GM19239 (cell line): ENCODE measurements around the gene TIMM17B.

Experiments
- DNase-seq: peaks from one replicate; pipeline ENCODE4 v3.0.0; 2011; ENCODE audit warnings: low spot score; ENCODE audit not compliant: insufficient read length
- FAIRE-seq: peaks from 2 replicates; lab custom pipeline; 2011; peaks lifted over from hg19 to GRCh38; lab: Jason Lieb, UNC

Gene TIMM17B

DNA sequence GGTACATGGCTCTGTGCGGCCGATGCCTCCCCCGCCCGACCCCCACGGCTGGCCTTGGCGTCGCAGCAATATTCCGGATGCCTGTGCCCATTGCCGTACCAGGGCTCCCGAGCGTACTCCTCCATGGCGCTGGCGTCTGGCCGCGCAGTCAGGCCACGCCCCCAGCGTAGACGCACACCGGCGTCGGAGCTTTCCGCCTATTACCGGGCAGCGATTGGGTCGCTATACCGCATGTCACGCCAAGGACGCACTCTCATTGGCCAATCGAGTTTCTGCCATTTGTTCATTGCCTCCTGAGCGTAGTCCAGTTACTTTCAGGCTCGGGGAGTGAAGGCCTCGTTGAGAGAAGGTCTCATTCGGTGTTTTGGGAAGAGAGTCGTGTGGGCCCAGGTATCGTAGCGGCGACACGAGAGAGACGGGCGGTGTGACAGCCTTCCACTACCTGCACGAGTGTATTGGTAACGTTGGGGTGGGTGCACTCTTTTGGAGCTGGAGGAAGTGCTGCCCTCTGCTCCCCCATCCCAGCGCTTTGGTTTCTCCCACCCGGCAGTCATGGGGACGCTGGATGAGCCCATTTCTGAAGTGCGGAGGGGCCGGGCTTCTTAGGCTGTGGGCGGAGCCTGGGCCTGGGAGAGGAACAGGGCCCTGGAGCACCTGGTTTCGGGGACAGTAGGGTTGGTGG, at the start of gene TIMM17B, which contains the start of gene PQBP1:
TSS of gene TIMM17B (minus strand) at position 144 of the 682 bp plus-strand sequence. CDS start at position 125, 19 bp downstream.
TSS of gene PQBP1 (plus strand) at position 306 of the 682 bp plus-strand sequence. CDS start 580 bp downstream, outside the sequence.
- FAIRE-seq (peak; percentile 99), DNase-seq (peak; percentile 63)

DNA sequence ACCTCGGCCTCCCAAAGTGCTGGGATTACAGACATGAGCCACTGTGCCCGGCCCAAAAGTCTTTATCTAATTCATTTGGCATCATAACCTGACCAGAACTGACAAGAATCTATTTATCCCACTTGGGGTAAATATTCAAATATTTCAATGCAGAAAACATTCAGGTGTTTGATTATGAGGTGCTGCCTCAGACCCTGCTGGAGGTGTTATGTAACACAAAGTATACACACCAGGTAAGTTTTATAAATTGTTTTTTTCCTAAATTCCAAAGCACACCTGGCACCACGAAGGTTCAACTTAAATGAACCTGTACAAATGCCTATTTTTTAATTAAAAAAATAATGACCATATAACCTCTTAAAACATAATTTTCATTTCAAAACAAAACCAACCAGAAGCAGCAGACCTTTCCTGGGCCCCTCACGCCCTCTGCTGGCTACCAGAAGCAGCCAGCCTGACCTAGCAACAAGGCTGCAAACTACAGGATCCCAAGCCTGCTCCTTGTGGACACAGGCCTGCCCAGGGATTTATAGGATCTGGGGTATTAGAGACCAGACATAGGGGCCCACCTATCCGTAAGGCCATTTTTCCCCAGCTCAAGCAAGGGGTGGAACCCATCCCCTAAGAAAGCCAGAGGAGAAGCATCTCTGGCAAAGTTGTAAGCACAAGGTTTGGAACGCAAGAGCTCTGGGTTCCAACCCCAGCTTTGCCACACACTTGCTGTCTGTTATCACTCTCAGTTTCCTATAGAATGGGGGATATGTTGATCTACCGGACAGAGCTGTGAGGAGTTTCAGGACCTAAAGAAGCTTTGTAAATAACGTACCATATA, 48.2 kb upstream of the TIMM17B start:
- FAIRE-seq, result peak; percentile 89
- DNase-seq, result no peak

DNA sequence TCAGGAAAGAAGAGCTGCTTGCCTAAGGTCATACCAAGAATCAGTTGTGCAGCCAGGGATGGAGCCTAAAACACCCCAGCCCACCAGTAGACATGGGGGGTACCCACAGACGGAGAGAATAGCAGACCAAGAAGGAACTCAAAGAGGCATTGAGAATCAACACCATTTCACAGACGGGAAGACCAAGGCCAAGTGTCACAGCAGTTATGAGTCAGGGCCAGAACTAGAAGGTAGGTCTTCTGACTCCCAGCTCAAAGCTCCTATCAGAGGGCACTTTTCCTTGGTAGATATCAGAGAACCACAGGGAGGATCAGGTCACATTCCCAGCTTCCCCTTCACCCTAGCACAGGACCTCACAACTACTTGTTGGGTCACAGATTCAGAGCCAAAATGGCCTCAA, 45.3 kb upstream of the TIMM17B start:
- DNase-seq (no peak), FAIRE-seq (peak; percentile 53)

DNA sequence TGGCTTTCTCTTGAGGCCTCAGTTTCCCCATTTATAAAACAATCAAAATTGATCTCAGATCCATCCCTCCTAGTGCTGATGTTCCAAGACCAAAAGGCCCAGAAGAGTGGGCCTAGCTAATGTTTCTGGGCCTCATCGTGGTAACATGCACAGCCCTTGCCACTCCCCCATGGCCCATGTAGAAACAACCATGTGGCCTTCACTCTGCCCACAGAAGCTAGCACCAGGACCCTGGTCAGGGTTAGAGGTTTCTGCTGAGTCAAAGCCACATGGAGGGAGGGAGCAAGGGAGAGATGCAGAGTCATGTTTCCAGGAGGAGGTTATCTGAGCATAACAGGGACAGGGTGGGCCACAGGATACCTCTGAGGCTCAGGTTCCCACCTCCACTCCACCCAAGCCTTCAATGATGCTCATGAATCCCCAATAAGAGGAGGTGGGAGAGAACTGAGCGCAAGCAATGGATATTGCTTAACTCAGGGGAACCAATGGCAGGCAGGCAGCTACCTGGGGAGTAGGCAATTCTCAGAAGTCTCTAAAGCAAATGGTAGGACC, 42.9 kb upstream of the TIMM17B start:
- FAIRE-seq, result peak; percentile 64
- no peak for DNase-seq

DNA sequence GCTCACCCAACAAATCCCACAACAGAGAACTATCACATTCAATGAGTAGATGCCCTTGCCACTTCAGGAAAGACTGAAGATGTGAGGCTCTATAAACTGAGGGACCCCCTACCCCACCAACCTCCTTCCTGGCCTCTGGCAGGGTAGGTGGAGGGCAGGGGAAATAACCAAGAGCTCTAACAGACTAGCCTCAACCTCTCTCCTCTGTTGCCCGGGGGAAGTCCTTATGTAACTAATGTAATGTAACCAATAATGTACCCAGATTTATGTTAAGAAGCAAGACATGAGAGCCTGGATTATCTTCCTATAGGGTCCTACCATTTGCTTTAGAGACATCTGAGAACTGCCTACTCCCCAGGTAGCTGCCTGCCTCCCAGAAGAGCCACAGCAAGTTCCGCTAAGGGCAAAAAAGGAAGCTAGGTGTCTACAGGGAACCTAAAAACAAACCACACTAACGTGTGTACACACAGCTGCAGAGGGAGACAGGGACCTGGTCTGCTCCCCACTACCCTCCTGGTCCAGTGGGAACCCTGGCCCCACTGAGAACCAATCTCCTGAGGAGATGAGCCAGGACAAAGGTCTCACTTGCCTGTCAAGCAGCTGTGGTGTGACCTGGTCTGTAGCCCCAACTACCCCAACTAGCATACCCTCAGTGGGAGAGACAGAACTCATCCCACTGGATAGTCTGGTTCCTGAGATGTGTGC, 42.1 kb upstream of the TIMM17B start:
- DNase-seq (no peak), FAIRE-seq (no peak)

DNA sequence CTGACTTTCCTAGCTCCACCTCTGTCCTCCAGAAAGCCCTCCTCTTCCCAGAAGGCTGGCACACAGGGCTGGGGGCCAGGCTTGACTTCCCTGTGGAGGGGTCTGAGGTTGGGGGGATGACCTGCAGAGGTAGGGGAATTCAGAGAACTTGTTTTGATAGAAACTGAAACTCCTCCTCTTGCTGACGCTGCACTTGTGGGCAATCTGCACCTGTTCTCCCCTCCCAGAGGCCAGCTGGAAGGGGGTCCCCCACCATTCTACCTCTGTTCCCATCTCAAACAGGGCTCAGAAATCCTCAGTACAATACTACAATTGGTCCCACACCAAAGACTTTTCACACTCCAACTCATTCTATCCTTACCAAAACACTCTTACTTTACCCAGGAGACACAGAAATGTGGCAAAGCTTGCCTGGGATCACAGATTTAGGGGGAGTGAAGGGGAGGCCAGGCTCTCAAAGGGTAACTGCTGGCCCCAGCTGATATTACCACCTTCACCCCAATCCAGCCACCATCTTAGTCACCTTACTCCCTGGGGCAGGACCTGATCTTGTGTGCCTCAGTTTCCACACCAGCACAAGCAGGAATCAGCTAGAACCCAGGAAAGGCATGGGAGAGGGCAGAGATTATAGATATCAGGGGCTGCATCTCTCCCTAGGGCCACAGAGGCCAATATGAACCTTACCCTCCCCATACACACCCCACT, 41.3 kb upstream of the TIMM17B start:
- FAIRE-seq (peak; percentile 99), DNase-seq (no peak)

DNA sequence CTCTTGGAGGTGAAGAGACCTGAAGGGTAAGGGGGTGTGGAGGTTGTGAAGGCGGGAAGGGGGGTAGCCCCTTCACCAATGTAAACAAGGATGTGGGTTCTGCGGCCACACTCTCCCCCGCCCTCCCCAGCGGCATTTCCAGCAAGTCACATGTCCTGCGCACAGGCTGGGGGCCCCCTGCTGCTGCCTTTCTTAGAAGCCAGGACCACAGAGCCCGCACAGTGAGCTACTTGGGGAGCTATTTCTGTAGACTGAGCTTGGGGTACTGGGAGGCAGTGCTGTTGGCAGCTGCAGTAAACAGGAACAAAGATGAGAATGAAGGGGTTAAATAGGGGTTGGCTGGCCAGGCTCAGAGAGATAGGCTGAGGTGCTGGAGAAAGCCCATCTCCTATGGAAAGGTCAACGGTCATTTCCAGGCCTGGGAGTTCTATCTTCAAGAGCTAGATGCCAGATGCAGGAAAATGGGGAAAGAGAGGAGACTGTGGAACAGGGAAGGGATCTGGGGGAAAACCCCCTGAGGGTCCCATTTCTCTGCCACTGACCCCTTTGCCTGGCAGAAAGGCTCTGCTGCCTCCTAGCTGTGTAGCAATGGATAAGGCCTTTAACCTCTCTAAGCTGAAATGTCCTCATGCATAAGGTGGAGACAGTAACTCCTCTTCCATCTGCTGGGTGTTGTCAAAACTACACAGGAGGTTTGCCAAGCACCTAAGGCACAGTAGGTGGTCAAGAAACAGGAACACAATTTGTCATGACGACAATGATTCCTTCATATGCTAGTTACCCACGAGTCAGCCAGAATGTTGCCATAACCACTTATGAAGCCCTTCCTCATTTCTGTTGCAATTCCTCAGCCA, 39.7 kb upstream of the TIMM17B start:
- DNase-seq (no peak), FAIRE-seq (peak; percentile 100)

DNA sequence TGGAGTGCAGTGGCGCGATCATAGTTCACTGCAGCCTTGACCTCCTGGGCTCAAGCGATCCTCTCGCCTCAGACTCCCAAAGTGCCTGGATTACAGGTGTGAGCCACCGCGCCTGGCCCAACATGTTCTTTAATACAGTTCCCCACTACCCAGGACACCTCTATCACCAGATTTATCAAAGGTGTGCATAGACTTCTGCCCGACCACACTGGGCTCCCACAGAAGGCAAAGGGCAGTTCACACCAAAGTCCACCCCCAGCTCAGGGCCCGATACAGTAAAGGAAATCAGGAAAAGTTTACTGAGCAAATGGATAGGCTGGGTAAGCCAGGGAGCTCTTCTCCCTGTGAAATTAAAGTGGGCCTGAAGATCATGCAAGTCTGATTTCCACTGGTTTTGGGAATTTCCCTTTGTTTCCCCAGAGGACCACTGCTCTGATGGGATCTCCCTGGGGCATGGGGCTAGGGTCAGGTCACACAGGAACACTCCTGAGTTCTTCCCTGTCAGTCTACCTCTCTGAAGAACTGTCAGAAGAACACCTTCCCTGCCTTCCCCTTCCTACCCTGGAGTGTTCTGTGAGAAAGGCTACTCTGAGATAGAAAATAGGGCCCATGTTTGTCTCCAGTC, 39.0 kb upstream of the TIMM17B start:
- FAIRE-seq (no peak), DNase-seq (no peak)

DNA sequence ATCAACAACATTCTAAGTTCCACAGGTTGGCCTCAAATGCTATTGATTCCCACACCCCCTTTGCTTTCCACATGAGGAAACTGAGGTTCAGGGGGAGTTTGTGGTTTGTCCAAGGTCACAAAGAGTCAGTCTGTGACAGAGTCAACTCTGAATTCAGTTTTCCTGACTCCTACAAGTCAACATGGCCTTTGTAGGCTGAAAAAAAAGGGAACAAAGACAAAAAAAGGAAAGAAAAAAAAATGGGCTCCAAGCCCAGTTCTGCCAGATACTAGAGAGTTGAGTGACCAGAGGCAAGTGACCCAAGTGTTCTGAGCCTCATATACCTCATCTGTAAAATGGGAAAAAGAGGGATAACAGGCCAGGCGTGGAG, 37.7 kb upstream of the TIMM17B start:
- FAIRE-seq, result no peak
- no peak for DNase-seq

DNA sequence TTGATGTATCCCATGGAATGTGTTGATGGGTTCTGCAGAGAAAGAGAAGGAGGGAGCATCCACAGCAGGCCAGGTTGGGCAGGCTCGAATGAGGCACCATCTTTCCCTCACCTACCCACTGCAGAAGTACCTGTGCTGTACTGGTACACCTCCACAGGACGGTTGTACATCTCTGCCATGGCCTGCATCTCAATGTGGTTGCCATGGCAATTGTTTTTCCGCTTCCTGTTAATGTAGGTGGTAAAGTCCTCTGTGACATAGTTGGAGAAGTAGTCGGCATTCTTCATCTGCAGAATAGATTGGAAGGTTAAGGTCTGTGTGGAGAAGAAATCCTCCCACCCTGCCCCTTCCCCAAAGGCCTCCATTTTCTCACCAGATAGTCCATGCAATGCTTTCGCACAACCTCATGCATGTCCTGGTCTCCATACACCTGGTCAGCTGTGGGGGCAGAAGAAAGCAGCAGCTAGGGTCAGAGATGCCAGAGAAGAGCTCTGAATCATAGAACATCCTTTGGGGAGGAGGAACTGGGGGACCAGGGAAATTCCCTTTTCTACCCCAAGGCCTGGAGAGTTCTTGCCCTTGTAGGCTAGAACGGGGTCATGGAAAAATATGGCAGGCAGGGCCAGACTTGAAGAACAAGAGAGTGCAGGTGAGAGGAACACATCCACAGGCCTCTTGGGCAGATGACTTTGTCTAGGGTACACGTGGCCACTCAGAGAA, 37.2 kb upstream of the TIMM17B start:
- peak; percentile 85 for FAIRE-seq
- DNase-seq, result no peak

DNA sequence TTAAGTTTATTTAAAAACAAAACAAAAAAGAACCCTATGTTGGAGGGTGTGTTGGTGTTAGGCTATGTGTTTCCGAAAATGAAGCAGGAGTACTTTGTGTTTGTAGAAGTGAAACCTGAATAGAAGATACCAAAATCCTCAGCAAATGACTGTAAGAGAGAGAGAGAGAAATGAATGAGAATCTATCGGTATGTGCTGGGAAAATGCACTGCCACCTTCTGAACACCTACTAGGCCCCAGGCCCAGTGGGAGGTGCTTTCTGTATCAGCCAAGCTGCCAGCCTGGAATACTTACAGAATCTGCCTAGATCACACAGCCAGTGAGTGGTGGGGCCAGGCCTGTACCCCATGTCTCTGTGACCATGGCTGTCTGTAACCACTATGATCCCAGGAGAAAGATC, 36.2 kb upstream of the TIMM17B start:
- DNase-seq (no peak), FAIRE-seq (peak; percentile 89)

DNA sequence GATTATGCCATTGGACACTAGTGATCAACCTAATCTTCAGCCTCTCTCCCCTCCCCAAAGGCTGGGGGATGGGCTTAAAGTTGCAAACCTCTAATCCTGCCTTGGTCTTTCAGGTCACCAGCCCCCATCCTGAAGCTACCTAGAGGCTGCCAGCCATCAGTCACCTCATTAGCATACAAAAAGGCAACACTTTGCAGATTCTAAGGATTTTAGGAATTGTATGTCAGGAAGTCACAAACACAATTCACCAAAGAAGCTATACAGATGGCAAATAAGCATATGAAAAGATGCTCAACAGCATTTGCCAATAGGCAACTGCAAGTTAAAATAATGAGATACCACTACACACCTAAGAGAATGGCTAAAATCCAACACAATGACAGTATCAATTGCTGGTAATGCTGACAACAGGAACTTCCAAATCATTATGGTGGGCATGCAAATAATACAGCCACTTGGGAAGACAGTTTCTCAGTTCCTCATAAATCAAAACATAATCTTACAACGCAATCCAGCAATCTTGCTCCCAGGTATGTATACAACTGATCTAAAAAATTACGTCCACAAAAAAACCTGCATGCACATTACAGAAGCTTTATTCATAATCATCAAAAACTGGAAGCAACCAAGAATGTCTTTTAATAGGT, 30.3 kb upstream of the TIMM17B start:
- FAIRE-seq (no peak), DNase-seq (no peak)

DNA sequence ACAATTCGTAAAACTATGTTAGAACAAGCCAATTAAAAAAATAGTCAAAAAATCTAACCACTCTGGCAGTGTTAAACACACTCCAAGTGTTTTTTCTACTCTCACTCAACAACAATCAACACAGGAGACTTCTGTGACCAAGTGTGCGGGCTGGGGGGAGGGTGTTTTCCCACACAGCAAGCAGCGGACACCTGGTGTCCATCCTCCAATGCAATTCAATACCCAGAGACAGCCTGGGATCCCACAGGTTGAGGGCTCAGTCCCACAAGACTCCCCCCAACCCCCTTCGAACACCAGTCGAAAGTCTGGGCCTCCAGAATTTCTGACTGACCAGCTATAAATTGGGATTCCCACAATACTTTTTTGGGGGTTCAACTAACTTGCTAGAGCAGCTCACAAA, 29.6 kb upstream of the TIMM17B start:
- FAIRE-seq (peak; percentile 48), DNase-seq (no peak)

DNA sequence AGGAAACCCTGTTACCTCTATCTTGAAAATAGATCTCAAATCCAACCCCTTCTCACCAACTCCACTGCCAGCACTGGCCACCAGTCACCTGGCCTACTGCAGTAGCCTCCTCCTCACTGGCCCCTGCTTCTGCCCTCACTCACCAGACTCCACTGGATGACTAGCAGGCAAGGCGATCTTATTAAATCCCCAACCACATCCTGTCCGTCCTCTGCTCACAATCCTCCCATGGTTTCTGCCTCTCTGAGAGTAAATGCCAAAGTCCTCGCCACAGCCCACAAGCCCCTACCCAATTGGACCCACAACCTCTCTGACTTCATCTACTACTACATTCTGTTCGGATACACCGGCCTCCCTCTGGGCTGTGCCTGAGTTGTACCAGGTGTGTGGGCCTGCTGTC, 26.7 kb upstream of the TIMM17B start:
- no peak for DNase-seq
- no peak for FAIRE-seq

DNA sequence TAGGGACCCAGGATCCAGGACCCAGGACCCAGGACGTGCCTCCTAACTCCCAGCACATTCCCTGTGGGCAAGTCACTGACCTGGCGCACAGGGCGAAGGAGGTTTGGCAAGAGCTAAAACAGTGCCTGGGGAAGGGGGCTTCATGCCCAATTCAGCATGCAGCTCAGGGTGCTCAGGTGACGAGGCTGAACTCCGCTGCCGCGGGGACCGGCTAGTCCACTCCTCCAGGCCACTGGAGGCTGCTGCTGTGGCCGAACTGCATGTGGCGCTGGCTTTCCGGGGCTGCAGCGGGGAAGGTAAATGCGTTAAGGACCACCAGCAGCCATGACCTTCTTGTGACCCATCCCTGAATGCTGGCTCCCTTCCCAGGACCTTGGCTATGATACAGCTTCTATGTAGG, 26.2 kb upstream of the TIMM17B start:
- DNase-seq, result no peak
- FAIRE-seq, result no peak

DNA sequence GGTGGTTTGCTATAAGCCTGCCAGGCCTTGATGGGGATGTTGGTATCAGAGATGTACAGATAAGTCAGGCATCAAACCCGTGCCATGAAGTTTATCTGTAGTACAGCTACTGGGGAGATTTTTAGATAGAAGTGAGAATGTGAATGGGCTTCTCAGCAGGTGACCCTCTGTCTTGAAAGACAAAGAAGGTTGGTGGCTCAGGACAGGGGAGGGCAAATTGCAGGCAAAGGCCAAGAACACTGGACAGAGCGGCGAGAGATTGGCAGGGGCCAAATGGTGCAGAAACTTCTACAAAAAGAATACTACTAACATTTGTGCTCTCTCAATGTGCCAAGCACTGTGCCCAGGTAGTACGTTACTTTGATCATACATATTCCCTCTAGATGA, 23.1 kb upstream of the TIMM17B start:
- DNase-seq (no peak), FAIRE-seq (no peak)

DNA sequence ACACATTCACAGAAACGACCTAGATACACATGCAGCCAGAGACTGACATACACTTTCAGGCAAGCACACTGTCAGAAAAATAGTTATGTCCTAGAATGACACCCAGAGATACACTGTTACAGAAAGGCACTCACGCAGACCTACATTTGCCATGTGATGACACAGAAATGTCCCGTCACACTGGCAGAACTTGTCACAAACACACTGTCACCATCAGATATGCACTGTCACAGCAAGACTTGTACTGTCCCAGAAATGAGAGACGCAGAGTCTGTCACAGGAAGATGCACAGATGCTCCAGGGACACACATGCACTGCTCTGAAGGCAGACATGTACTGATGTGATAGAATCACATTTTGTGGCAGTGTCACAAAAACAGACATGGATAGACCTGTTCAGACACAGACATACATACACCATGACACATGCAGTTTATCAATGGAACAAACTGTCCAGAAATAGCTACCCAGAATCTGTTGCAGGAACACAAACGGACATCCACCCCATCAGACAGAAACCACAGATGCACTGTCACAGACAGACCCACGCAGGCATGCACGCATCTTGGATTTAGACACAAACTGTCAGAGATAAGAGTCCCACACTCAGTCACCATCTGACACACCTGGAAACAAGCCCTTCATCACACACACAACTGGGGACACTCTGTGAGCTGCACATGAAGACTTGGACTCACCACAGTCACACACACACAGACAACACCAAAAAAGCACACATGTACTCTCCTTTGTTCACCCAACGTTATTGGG, 22.6 kb upstream of the TIMM17B start:
- FAIRE-seq, result peak; percentile 83
- no peak for DNase-seq
